Fibroblast of lung (primary cell): ENCODE results near the gene MYEF2. TPM values are rescaled to one million over a fixed set of nuclear protein-coding genes. Genes with fewer than 3 reads are reported as not detected.

Experiments used
- DNase-seq, 2 donors: peaks; one replicate each; pipeline versions ENCODE4 v3.0.0 to v3.0.0-alpha.2; 2010; ENCODE audit warnings: low read depth in 2 of 2
- H2AFZ ChIP-seq: 2 replicates; pipeline ENCODE4 v1.5.1; 2012; ENCODE audit warnings: low read length, control low read depth, inconsistent platforms
- H3K27ac ChIP-seq: 2 replicates; pipeline ENCODE4 v1.5.1; 2011; ENCODE audit warnings: low read length, control low read depth; ENCODE audit not compliant: insufficient read depth
- H3K27me3 ChIP-seq: 2 replicates; pipeline ENCODE4 v1.5.1; 2011; ENCODE audit warnings: mild to moderate bottlenecking, low read length; ENCODE audit not compliant: control insufficient read depth, insufficient read depth
- H3K36me3 ChIP-seq: 2 replicates; pipeline ENCODE4 v1.5.1; 2011; ENCODE audit warnings: low read length; ENCODE audit not compliant: control insufficient read depth, insufficient read depth
- H3K4me1 ChIP-seq: 2 replicates; pipeline ENCODE4 v1.5.1; 2011; ENCODE audit warnings: low read length; ENCODE audit not compliant: control insufficient read depth, insufficient read depth; ENCODE audit errors: extremely low read depth
- H3K4me2 ChIP-seq: 2 replicates; pipeline ENCODE4 v1.5.1; 2011; ENCODE audit warnings: low read length, control low read depth; ENCODE audit not compliant: insufficient read depth; ENCODE audit errors: extremely low read depth
- H3K4me3 ChIP-seq, 4 experiments: fragments of 200-600 bp in 1 of 4; sonication (generic) in 1 of 4; replicated peaks in 1 of 4; 2 replicates each; pipeline ENCODE4 v1.5.1; 2011 to 2016; ENCODE audit warnings: low read length in 4 of 4, low read depth in 3 of 4, mild to moderate bottlenecking in 3 of 4, control low read depth in 2 of 4, inconsistent platforms in 1 of 4, mixed read lengths in 1 of 4; ENCODE audit not compliant: insufficient read depth in 1 of 4; ENCODE audit errors: control extremely low read depth in 1 of 4
- H3K79me2 ChIP-seq: 2 replicates; pipeline ENCODE4 v1.5.1; 2012; ENCODE audit warnings: mild to moderate bottlenecking, low read length, inconsistent platforms; ENCODE audit not compliant: control insufficient read depth, insufficient read depth
- H3K9ac ChIP-seq: 2 replicates; pipeline ENCODE4 v1.5.1; 2011; ENCODE audit warnings: mild to moderate bottlenecking, low read length, control low read depth; ENCODE audit not compliant: insufficient read depth
- H3K9me3 ChIP-seq: 2 replicates; pipeline ENCODE4 v1.5.1; 2012; ENCODE audit warnings: low read depth, low read length; ENCODE audit not compliant: control insufficient read depth, insufficient read depth
- H4K20me1 ChIP-seq: 2 replicates; pipeline ENCODE4 v1.5.1; 2011; ENCODE audit warnings: low read length; ENCODE audit not compliant: control insufficient read depth, insufficient read depth; ENCODE audit errors: extremely low read depth
- EZH2 ChIP-seq: IDR thresholded peaks from 2 replicates; pipeline ENCODE4 v1.5.1; 2012; ENCODE audit warnings: low read length, control low read depth, mild to moderate bottlenecking; ENCODE audit errors: missing control alignments
- polyA plus RNA-seq, 2 donors: library from polyadenylated mRNA; depleted of rRNA in 1 of 2; stranded (reverse) in 1 of 2; unstranded in 1 of 2; fragments of >200 nt; gene quantifications; 2 replicates each; pipeline ENCODE4 v1.2.1, GENCODE V29; 2011 to 2012; ENCODE audit warnings: missing spikeins in 1 of 2
- total RNA-seq: library from RNA; depleted of rRNA; stranded (reverse); fragments of >200 nt; gene quantifications from 2 replicates; pipeline ENCODE4 v1.2.1, GENCODE V29; 2014
- TF ChIP-seq, protein P1 (sequence below), 2 donors: IDR thresholded peaks in 1 of 2; conservative IDR thresholded peaks in 1 of 2; 1 replicate in 1 of 2; 2 replicates in 1 of 2; pipeline ENCODE4 v1.5.1; 2011 to 2012; ENCODE audit warnings: low read length in 2 of 2, control low read depth in 1 of 2, inconsistent platforms in 1 of 2, low read depth in 1 of 2, mild to moderate bottlenecking in 1 of 2

MYEF2 gene
- total and polyA plus RNA-seq, 2 donors (not counting 1 experiment from before 2014, with no cell fraction given) = 5.3 to 13.5 TPM

GRCh38 chr15:48176112-48176511 lies 2.0 kb downstream of the MYEF2 start:
- H3K4me1 ChIP-seq = no peaks in the 10 kb centered on the region
- no peaks in the 10 kb centered on the region for H4K20me1 ChIP-seq
- no peak overlapping the region for H3K4me2 ChIP-seq
- no peak overlapping the region for H3K4me3 ChIP-seq
- no peak for TF ChIP-seq EZH2
- TF ChIP-seq, protein P1, sequence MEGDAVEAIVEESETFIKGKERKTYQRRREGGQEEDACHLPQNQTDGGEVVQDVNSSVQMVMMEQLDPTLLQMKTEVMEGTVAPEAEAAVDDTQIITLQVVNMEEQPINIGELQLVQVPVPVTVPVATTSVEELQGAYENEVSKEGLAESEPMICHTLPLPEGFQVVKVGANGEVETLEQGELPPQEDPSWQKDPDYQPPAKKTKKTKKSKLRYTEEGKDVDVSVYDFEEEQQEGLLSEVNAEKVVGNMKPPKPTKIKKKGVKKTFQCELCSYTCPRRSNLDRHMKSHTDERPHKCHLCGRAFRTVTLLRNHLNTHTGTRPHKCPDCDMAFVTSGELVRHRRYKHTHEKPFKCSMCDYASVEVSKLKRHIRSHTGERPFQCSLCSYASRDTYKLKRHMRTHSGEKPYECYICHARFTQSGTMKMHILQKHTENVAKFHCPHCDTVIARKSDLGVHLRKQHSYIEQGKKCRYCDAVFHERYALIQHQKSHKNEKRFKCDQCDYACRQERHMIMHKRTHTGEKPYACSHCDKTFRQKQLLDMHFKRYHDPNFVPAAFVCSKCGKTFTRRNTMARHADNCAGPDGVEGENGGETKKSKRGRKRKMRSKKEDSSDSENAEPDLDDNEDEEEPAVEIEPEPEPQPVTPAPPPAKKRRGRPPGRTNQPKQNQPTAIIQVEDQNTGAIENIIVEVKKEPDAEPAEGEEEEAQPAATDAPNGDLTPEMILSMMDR (conservative IDR thresholded peaks at IDR 0.05 in 1 of 2, IDR thresholded peaks at IDR 0.05 in 1 of 2; ENCODE audit: low read depth in 1 of 2, low read length in 2 of 2) = no peak
- no peaks in the 10 kb centered on the region for H3K27me3 ChIP-seq
- H3K27ac ChIP-seq = no peak overlapping the region
- DNase-seq = peak; percentile 2 to 46
- H3K36me3 ChIP-seq = no peaks in the 10 kb centered on the region
- H2AFZ ChIP-seq = no peak overlapping the region
- H3K79me2 ChIP-seq = peaks cover 7% of the 10 kb centered on the region
- H3K9ac ChIP-seq = no peak overlapping the region
- no peaks in the 10 kb centered on the region for H3K9me3 ChIP-seq

GRCh38 chr15:48175126-48175525 lies 3.0 kb downstream of the MYEF2 start:
- Histone ChIP-seq H3K27me3 (no peaks in the 10 kb centered on the region), H3K79me2 (peaks cover 7% of the 10 kb centered on the region), H3K4me1 (no peaks in the 10 kb centered on the region), H3K27ac (no peak overlapping the region), H3K9ac (no peak overlapping the region), H4K20me1 (no peaks in the 10 kb centered on the region), H2AFZ (no peak overlapping the region), H3K4me2 (no peak overlapping the region), H3K4me3 (no peak overlapping the region), H3K9me3 (no peaks in the 10 kb centered on the region), H3K36me3 (no peaks in the 10 kb centered on the region)
- no peak for DNase-seq
- TF ChIP-seq, protein P1 (conservative IDR thresholded peaks at IDR 0.05 in 1 of 2, IDR thresholded peaks at IDR 0.05 in 1 of 2; ENCODE audit: low read depth in 1 of 2, low read length in 2 of 2) = no peak
- no peak for TF ChIP-seq EZH2

- DNase-seq = no peak
- H3K27ac ChIP-seq = no peak overlapping the region
- no peaks in the 10 kb centered on the region for H3K27me3 ChIP-seq
- no peak overlapping the region for H3K4me3 ChIP-seq
- no peaks in the 10 kb centered on the region for H4K20me1 ChIP-seq
- TF ChIP-seq, protein P1 (conservative IDR thresholded peaks at IDR 0.05 in 1 of 2, IDR thresholded peaks at IDR 0.05 in 1 of 2; ENCODE audit: low read depth in 1 of 2, low read length in 2 of 2) = no peak
- no peak for TF ChIP-seq EZH2
- no peaks in the 10 kb centered on the region for H3K9me3 ChIP-seq
- H3K79me2 ChIP-seq = peaks cover 4% of the 10 kb centered on the region
- H3K4me1 ChIP-seq = no peaks in the 10 kb centered on the region
- no peak overlapping the region for H3K4me2 ChIP-seq
- H3K36me3 ChIP-seq = no peaks in the 10 kb centered on the region
- no peak overlapping the region for H3K9ac ChIP-seq
- H2AFZ ChIP-seq = no peak overlapping the region
Observed at GRCh38 chr15:48170981-48171380, 7.1 kb downstream of the MYEF2 start.
